SJSA1 (cell line): Measurements from ENCODE around the gene ZDHHC22. TPM values are rescaled to one million over a fixed set of nuclear protein-coding genes. Genes with fewer than 3 reads are reported as not detected.

Experiments
- DNase-seq, 2 experiments: peaks; one replicate each; pipeline ENCODE4 v3.0.0-alpha.2; 2015 to 2020; ENCODE audit warnings: low spot score in 2 of 2, low read depth in 1 of 2
- H3K27ac ChIP-seq: fragments of 250-450 bp; sonication (Bioruptor Pico); 2 replicates; pipeline ENCODE4 v1.5.1; 2020; ENCODE audit warnings: mild to moderate bottlenecking, moderate library complexity
- H3K27me3 ChIP-seq: fragments of 250-450 bp; sonication (Bioruptor Pico); replicated peaks from 2 replicates; pipeline ENCODE4 v1.5.1; 2020; ENCODE audit warnings: mild to moderate bottlenecking, moderate library complexity
- H3K36me3 ChIP-seq: fragments of 250-450 bp; sonication (Bioruptor Pico); 2 replicates; pipeline ENCODE4 v1.5.1; 2020; ENCODE audit warnings: mild to moderate bottlenecking
- H3K4me1 ChIP-seq: fragments of 250-450 bp; sonication (Bioruptor Pico); replicated peaks from 2 replicates; pipeline ENCODE4 v1.6.1; 2021; ENCODE audit warnings: mild to moderate bottlenecking
- H3K4me3 ChIP-seq: fragments of 250-450 bp; sonication (Bioruptor Pico); 2 replicates; pipeline ENCODE4 v1.5.1; 2020; ENCODE audit warnings: mild to moderate bottlenecking
- H3K9me3 ChIP-seq: fragments of 250-450 bp; sonication (Bioruptor Pico); replicated peaks from 2 replicates; pipeline ENCODE4 v1.5.1; 2020; ENCODE audit warnings: mild to moderate bottlenecking
- total RNA-seq: library from RNA; depleted of rRNA; stranded (reverse); fragments of >200 nt; shearing (Covaris generic); gene quantifications from 2 replicates; pipeline ENCODE4 v1.2.3, GENCODE V29; 2014

Gene ZDHHC22
- total RNA-seq, 1 experiment from 2014 or later: 0.03 TPM

DNA sequence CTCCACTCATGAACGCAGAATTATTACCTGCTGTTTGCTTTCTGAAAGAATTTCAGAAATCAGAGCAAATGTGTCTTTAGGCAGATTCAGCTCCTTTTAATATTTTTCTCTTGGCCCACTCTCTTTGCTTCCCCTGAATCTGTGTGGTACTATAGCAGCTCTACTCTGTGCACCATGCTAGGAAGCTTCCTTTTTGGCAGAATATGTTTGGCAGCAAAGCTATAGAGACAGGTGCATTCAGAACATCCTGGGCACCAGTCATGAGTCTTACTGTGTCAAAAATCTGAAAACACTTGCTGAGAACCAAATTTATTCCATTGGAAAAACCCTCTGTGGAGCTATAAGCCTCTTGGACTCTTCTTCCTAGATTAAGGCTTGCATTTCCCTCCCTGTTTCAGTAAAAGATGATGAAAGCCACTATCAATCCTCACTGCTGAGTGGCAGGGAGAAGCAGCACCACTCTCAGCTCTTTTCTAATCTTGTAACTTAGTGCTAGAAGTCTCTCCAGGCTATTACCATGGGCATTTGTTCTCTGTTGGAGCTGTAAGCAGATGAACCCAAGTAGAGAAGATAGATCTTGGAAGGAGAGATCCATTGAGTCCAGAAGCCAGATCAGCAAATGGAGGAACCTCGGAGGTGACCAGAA lies 25.3 kb downstream of the ZDHHC22 start:
- Histone ChIP-seq H3K27ac (no peak overlapping the region), H3K27me3 (no peaks in the 10 kb centered on the region), H3K36me3 (peaks cover 10% of the 10 kb centered on the region), H3K4me3 (no peak overlapping the region), H3K9me3 (no peaks in the 10 kb centered on the region), H3K4me1 (peaks cover 6% of the 10 kb centered on the region)
- no peak for DNase-seq

- H3K4me3 ChIP-seq: no peak overlapping the region
- no peaks in the 10 kb centered on the region for H3K27me3 ChIP-seq
- no peak overlapping the region for H3K27ac ChIP-seq
- no peaks in the 10 kb centered on the region for H3K9me3 ChIP-seq
- peaks cover 17% of the 10 kb centered on the region for H3K4me1 ChIP-seq
- DNase-seq: no peak
- H3K36me3 ChIP-seq: peaks cover 11% of the 10 kb centered on the region
Measured at GRCh38 chr14:77114609-77115008, 27.0 kb downstream of the ZDHHC22 start.

- Histone ChIP-seq H3K9me3 (no peaks in the 10 kb centered on the region), H3K36me3 (peaks cover 18% of the 10 kb centered on the region), H3K27ac (no peak overlapping the region), H3K4me1 (peaks cover 17% of the 10 kb centered on the region), H3K27me3 (no peaks in the 10 kb centered on the region), H3K4me3 (no peak overlapping the region)
- DNase-seq: no peak
Measured at GRCh38 chr14:77113644-77114043, 27.9 kb downstream of the ZDHHC22 start.

DNA sequence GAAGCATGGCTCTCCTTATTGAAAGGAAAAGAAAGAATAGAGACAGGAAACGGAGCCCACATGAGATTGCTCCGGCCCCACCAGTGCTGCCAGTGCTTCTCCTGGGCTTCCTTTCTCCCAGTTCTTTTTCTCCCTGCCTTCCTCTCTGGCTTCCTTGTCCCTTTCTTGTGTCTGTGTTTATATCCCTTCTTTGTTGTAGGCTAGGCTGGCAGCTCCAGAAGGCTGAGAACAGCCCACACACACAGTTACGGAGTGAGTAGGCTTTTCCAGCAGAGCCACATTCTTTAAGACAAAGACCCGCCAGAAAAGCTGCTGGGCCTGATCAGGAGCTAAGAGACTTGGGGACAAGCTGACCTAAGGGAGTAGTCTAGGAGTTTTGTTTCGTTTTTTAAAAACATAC lies 30.6 kb downstream of the ZDHHC22 start:
- Histone ChIP-seq H3K9me3 (no peaks in the 10 kb centered on the region), H3K4me3 (no peak overlapping the region), H3K27ac (peak overlapping the region; percentile 62), H3K27me3 (no peaks in the 10 kb centered on the region), H3K4me1 (peaks cover 17% of the 10 kb centered on the region), H3K36me3 (peaks cover 29% of the 10 kb centered on the region)
- peak; percentile 78 to 82 for DNase-seq

- H3K4me3 ChIP-seq: no peak overlapping the region
- no peaks in the 10 kb centered on the region for H3K27me3 ChIP-seq
- H3K4me1 ChIP-seq: peaks cover 17% of the 10 kb centered on the region
- peaks cover 31% of the 10 kb centered on the region for H3K36me3 ChIP-seq
- no peaks in the 10 kb centered on the region for H3K9me3 ChIP-seq
- no peak for DNase-seq
- H3K27ac ChIP-seq: peak overlapping the region; percentile 62
Measured at GRCh38 chr14:77110286-77110685, 31.3 kb downstream of the ZDHHC22 start.

DNA sequence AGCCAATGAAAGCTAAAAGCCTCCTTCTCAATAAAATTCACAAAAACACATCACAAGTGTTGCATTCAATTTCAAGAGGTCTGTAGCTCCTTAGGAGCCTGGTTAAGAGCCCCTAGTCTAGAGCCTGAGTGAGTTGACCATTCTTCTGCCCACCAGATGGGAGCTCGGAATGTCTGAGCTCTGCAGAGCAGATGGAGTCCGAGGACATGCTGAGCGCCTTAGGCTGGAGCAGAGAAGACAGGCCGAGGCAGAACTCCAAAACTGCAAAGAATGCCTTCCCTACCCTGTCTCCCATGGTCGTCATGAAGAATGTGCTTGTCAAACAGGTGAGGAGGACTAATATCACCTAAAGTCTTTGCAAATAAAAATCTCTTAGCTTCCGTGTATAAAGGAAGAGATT lies 31.9 kb downstream of the ZDHHC22 start:
- no peak overlapping the region for H3K27ac ChIP-seq
- H3K27me3 ChIP-seq: no peaks in the 10 kb centered on the region
- H3K36me3 ChIP-seq: peaks cover 30% of the 10 kb centered on the region
- peaks cover 17% of the 10 kb centered on the region for H3K4me1 ChIP-seq
- no peak overlapping the region for H3K4me3 ChIP-seq
- DNase-seq: no peak
- no peaks in the 10 kb centered on the region for H3K9me3 ChIP-seq

- Histone ChIP-seq H3K36me3 (peaks cover 23% of the 10 kb centered on the region), H3K9me3 (no peaks in the 10 kb centered on the region), H3K4me1 (peaks cover 17% of the 10 kb centered on the region), H3K4me3 (no peak overlapping the region), H3K27me3 (no peaks in the 10 kb centered on the region), H3K27ac (no peak overlapping the region)
- no peak for DNase-seq
Measured at GRCh38 chr14:77108753-77109152, 32.8 kb downstream of the ZDHHC22 start.

DNA sequence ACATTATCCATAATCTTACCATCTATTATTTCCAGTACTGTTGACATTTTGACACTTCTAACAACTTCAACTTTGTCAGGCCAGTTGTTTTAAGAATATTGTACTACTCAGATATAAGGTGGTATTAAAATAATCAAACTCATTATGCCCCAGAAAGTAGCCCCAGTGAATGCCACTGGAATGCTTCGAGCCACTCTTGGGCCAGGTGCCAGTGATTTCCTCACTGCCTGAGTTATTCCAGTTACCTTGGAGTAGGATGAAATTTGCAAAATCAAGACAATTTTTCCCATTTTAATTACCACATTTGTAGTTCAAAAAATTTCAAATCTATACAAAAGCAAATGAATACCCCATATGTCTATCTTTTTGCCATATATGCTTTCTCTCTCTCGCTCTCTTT lies 34.4 kb downstream of the ZDHHC22 start:
- peaks cover 23% of the 10 kb centered on the region for H3K36me3 ChIP-seq
- H3K4me3 ChIP-seq: no peak overlapping the region
- no peak for DNase-seq
- no peaks in the 10 kb centered on the region for H3K9me3 ChIP-seq
- H3K4me1 ChIP-seq: peaks cover 17% of the 10 kb centered on the region
- H3K27ac ChIP-seq: no peak overlapping the region
- H3K27me3 ChIP-seq: no peaks in the 10 kb centered on the region

DNA sequence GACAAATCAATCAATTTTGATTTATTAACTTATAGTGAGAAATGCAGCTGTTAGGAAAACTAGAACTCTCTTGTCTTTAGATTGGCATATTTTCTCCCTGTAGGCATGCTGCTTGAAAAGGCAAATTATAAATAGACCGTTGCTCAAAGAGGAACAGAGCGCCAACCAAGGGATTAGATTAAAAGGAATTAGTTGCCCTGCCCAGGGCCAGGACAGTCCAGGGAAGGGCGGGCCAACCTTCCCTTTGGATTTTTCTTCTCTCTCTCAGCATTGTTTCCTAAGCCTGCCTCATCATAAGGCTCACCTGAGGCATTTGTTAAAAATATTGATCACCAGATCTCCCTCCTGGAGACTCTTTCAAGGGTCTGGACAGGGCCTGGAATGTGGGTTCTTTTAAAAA lies 34.9 kb downstream of the ZDHHC22 start:
- Histone ChIP-seq H3K27ac (no peak overlapping the region), H3K4me1 (peaks cover 14% of the 10 kb centered on the region), H3K27me3 (no peaks in the 10 kb centered on the region), H3K36me3 (peaks cover 23% of the 10 kb centered on the region), H3K4me3 (no peak overlapping the region), H3K9me3 (no peaks in the 10 kb centered on the region)
- DNase-seq: no peak

GRCh38 chr14:77105145-77105939 lies 36.2 kb downstream of the ZDHHC22 start:
- H3K4me3 ChIP-seq: no peak overlapping the region
- H3K27ac ChIP-seq: no peak overlapping the region
- no peaks in the 10 kb centered on the region for H3K9me3 ChIP-seq
- H3K36me3 ChIP-seq: peaks cover 23% of the 10 kb centered on the region
- no peak for DNase-seq
- H3K4me1 ChIP-seq: peaks cover 5% of the 10 kb centered on the region
- H3K27me3 ChIP-seq: no peaks in the 10 kb centered on the region

- no peaks in the 10 kb centered on the region for H3K9me3 ChIP-seq
- H3K4me1 ChIP-seq: peaks cover 4% of the 10 kb centered on the region
- no peak overlapping the region for H3K27ac ChIP-seq
- no peaks in the 10 kb centered on the region for H3K27me3 ChIP-seq
- H3K4me3 ChIP-seq: no peak overlapping the region
- DNase-seq: no peak
- H3K36me3 ChIP-seq: peaks cover 20% of the 10 kb centered on the region
Measured at GRCh38 chr14:77104393-77104792, 37.2 kb downstream of the ZDHHC22 start.

GRCh38 chr14:77103951-77104350 lies 37.6 kb downstream of the ZDHHC22 start:
- no peak for DNase-seq
- H3K27ac ChIP-seq: no peak overlapping the region
- H3K36me3 ChIP-seq: peaks cover 16% of the 10 kb centered on the region
- H3K9me3 ChIP-seq: no peaks in the 10 kb centered on the region
- H3K4me1 ChIP-seq: peaks cover 8% of the 10 kb centered on the region
- no peak overlapping the region for H3K4me3 ChIP-seq
- no peaks in the 10 kb centered on the region for H3K27me3 ChIP-seq

DNA sequence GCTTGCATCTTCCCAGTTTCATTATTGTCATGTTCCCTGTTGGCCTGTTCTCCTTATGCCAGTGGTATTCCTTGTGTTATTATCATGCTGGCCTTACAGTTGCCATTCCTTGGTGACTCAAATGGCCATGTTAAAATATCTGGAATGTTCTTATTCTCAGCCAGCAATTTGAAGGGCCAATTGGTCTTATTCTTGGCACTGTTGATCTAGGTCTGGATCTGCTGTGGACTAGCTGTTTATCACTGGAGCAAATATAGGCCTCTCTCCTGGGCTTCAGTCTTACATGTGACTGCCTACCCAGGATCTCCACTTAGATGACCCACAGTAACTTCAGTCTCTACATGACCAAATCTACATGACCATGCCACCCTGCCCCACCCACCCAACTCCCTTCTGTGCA lies 38.1 kb downstream of the ZDHHC22 start:
- Histone ChIP-seq H3K27me3 (no peaks in the 10 kb centered on the region), H3K36me3 (peaks cover 15% of the 10 kb centered on the region), H3K27ac (no peak overlapping the region), H3K4me1 (peaks cover 12% of the 10 kb centered on the region), H3K4me3 (no peak overlapping the region), H3K9me3 (no peaks in the 10 kb centered on the region)
- DNase-seq: no peak

GRCh38 chr14:77102154-77102553 lies 39.4 kb downstream of the ZDHHC22 start:
- Histone ChIP-seq H3K27me3 (no peaks in the 10 kb centered on the region), H3K4me1 (peaks cover 17% of the 10 kb centered on the region)
- DNase-seq: no peak

More at GRCh38 chr14:77102154-77102553, 39.4 kb downstream of the ZDHHC22 start:
- Histone ChIP-seq H3K9me3 (no peaks in the 10 kb centered on the region), H3K36me3 (peaks cover 8% of the 10 kb centered on the region), H3K27ac (no peak overlapping the region), H3K4me3 (no peak overlapping the region)
